ENCODE data around the gene ACTL6B.

Gene ACTL6B

GRCh38 chr7:100604976-100605911 is 51.0 kb downstream of the ACTL6B start:
- peak overlapping the region; percentile 59; the same call in 1 of the 2 replicates for H3K27ac ChIP-seq
- peak; percentile 8; the same call in 1 of the 2 replicates for TF ChIP-seq CTCF (conservative IDR thresholded peaks at IDR 0.05)

DNA sequence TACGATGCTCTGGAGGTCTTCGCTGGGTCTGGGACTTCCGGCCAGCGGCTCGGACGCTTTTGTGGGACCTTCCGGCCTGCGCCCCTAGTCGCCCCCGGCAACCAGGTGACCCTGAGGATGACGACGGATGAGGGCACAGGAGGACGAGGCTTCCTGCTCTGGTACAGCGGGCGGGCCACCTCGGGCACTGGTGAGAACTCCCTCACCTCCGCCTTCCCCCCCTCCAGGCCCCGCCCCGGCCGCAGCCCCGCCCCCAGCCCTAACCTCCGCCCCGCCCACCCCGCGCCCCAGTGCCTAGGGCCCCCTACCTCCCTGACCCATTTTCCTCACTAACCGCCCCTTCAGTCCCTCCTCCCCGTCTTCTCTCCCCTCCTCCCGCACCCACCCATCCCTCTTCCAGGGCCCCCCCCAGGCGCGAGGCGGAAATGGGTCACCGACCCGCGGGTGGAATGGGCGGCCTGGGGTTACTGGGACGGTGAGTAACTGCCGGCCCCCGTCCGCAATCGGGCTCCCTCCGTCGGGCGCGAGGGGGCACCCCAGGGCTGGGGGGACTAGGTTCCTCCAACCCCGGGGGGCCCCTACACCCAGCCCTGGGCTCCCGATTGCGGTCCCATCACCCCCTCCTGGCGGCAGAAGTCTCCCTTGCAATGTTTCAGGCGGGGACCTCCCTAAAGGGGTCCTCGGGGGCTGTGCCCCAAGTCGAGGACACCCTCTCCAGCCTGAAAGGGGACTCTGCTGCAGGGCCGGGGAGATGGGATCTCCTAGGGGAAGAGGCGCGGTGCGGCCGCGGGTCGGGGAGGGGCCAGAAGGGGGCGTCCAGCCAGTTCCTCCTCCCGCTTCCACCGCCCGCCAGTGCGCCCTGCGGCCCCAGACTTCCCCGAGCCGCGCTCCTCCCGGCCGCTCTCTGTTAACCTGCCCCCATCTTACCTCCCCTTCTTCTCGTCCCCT is 51.9 kb downstream of the ACTL6B start:
- TF ChIP-seq CTCF (conservative IDR thresholded peaks at IDR 0.05) = peak; percentile 64
- peak overlapping the region; percentile 59; the same call in 1 of the 2 replicates for H3K27ac ChIP-seq

- H3K27ac ChIP-seq = peak overlapping the region; percentile 59; the same call in 1 of the 2 replicates
- TF ChIP-seq CTCF (conservative IDR thresholded peaks at IDR 0.05) = no peak
Measured at GRCh38 chr7:100603726-100604027, 52.6 kb downstream of the ACTL6B start.

DNA sequence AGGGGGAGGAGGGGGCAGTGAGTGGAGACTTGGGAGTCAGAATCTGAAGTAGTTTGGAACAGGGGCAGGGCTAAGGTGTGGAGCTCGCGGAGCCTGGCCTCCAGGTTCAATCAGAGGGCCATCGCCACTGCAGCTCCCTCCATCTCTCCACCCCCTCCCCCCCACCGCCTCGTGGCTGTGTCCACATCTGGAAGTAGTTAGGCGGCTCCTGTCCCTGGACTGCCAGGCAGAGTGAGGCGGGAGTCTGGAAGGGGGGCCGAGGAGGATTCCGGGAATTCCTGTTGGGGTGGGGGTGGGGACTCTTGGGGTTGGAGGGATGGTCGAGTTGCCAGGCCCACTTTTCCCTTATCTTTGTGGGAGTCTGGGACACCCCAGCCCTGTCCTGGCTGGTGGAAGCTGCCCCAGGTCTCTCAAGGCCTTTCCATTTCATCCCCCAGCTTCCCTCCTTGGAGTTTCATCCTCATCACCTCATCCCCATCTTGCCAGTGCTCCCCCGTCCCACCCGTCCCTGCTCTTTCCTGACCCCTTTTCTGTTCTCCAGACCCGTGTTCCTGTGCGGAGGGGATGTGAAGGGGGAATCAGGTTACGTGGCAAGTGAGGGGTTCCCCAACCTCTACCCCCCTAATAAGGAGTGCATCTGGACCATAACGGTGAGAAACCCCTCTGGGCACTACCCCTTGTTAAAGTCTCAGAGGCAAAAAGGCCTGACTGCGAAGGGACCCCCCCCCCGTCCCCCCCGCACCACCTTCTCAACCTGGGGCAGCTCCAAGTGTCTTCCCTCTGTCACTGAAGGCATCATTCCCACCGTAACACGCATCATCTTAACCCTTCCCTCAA is 53.1 kb downstream of the ACTL6B start:
- no peak overlapping the region; the same call in 1 of the 2 replicates for H3K27ac ChIP-seq

GRCh38 chr7:100600730-100601038 is 55.6 kb downstream of the ACTL6B start:
- H3K27ac ChIP-seq = no peak overlapping the region
- no peak for TF ChIP-seq CTCF (conservative IDR thresholded peaks at IDR 0.05)

More for the DNA sequence above, 53.1 kb downstream of the ACTL6B start:
- TF ChIP-seq CTCF (conservative IDR thresholded peaks at IDR 0.05) = no peak

- no peak overlapping the region for H3K27ac ChIP-seq
- no peak for TF ChIP-seq CTCF (conservative IDR thresholded peaks at IDR 0.05)
Measured at GRCh38 chr7:100599911-100600729, 56.1 kb downstream of the ACTL6B start.
